HG03432 (cell line): ENCODE data around the gene PID1.
"Not testable (repeated sequence)": the region's sequence is repeated elsewhere in the genome, so short reads cannot be mapped to it uniquely, and the experiment has no call there.

Experiments used
- ATAC-seq: cut with Tn5 transposase; IDR thresholded peaks from one replicate; pipeline ENCODE4 v1.9.1; 2021; ENCODE audit warnings: mild to moderate bottlenecking, moderate library complexity; ENCODE audit not compliant: unreplicated experiment

PID1 gene

DNA sequence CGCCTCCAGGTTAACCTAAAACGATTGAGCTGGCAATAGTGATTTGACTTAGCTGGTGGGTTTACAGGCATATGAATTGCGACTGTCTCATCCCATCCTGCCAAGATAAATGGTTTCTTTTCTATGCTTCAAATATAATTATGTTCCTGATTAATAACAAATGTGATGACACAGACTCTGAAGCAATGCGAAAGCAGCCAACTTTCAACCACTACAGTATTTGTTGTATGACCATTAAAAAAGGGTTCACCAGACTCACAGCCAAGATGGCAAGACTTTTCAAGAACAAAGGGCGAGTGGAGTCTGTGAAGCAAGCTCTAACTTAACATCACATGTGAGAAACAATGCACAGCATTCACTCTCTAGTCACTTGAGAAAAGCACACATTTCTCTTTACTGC lies 186.6 kb downstream of the PID1 start:
- ATAC-seq: no peak

DNA sequence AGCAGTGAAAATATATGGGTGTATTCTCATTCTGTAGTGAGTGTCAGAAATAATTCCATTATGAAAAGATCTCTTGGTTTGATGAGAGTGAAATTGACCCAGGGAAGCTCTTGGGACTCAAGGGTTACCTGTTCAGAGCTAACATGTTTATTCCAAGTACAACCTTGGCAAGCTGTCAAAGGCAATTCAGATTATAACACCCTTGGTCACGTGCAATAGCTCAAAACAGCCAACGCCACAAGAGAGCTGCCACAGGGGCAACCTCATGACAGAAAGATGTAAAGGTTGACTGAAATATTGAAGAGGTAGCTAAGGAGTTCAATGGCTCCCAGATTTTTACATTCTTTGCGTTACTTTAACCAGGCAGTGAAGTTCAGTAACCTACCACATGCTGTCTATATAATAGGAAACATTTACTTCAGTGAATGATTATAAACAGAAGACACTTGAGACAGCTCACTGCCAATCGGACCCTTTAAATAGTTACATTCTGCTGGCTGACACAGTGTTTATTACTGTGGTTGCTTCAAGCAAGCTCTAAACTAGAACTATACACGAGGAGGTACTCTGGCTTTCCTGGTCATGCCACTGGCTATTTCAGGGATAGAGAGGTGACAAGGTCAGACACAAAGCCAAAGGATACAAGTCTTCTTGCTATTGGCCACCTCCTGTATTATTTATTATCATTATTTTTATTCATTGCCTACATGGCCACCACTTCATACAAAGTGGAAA lies 187.3 kb downstream of the PID1 start:
- no peak for ATAC-seq

DNA sequence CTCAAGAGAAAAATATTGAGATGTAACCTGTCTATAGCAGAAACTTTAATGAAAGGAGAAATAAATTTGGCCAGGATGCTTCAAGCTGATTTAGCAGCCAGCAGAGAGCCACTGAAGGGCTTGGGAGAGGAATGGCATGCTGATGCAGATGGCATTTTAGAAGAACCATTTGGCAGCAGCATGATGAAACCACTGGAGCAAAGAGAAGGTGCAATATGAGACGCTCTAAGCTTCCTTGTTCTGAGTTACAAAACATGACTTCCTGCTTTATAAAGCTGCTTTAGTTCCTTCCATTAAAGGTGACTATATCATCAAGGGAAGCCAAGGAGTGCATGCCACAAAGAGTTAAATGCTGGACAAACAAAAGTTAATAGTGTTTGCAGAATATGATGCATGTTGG lies 189.7 kb downstream of the PID1 start:
- ATAC-seq: no peak

DNA sequence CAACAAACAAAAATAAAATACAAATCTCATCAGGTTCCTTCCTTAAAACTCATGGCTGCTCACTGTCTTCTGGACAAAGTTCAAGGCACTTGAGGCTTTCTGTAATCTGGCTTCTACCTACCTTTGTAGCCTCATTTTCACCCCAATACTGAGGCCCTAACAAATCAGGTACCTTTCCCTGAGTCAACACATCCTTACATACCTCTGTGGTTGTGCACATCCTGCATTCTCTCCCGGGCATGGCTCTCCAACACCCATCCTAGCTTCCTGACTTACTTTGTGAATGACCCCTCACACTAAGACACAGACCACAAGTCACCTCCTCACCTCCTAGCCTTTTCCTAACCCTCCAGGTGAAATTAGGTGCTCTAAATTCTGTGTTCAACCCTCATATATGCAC lies 190.9 kb downstream of the PID1 start:
- no peak for ATAC-seq

DNA sequence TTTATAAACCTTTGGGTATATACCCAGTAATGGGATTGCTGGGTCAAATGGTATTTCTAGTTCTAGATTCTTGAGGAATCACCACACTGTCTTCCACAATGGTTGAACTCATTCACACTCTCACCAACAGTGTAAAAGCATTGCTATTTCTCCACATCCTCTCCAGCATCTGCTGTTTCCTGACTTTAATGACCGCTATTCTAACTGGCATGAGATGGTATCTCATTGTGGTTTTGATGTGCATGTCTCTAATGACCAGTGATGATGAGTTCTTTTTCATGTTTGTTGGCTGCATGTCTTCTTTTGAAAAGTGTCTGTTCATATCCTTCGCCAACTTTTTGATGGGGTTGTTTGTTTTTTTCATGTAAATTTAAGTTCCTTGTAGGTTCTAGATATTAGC lies 194.2 kb downstream of the PID1 start:
- ATAC-seq: not testable (repeated sequence)

DNA sequence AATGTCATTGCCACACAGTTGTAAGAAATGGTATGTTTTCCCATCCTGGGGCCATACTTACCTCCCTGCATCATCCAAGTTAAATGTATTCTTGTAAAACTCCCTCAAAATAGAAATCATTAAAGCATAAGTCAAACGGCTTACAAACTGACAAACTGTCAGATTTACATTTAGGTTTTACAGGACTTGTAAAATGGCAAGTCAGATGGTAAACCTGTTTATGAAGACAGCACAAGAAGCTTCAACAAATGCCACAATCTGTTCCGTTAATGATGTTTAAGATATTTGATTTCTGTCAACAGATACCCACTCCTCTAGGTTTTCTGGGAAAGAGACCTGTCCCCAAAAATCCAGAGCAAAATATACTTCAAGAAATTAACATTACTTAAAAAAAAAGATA lies 197.2 kb downstream of the PID1 start:
- no peak for ATAC-seq

DNA sequence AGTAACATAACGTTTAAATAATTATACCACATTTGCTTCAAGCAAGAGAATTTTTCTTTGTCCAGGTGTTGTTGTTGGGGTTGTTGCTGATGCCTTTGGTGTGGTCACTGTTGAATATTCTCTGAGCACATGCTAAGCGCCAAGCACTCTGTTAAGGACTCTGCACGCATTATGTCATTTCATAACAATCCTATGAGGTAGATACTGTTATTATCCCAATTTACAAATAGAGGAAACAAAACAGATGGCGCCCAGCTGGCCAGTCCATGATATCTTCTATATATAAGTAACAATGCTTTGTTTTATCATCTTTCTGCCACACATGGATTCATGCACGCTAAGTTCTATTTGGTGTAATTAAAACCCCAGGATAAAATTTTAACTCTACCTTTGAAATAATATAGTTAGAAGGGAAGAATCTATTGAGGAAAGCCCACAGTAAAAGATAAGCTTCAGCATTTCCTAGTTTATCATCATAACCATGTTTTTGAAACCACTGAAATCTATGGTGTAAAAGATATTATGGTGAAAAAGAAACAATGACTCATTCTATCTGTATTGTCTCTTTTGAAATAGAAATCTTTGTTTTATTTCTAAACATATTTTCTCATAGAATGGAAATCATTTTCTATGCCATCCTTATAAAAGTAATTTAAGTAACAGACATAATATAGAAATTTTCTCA lies 199.7 kb downstream of the PID1 start:
- ATAC-seq: no peak

DNA sequence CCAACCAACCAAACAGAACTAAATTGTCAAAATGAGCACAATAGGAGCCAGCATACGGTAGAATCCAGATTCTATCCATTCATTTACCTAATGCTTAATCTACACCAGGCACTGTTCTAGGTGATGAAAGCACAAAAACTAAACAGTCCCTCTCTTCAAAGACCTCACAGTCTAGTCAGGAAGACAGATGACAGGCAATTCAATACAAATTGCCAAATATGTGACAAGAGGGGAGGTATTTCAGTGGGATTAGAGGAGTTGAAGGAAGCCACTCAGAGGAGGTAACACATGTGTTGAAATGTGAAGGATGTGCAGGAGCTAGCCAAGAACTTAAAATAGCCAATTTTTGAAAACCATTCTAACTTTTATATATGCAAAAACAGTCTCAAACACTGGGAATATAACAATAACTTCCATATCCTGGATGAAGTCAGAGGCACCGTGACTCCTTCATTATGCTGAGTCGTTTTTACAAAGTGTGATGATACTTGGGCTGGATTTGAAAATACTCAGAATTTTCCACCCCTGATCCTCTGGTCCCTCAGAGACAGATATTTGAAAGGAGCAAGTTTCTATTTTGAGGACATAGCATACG lies 204.9 kb downstream of the PID1 start:
- no peak for ATAC-seq

DNA sequence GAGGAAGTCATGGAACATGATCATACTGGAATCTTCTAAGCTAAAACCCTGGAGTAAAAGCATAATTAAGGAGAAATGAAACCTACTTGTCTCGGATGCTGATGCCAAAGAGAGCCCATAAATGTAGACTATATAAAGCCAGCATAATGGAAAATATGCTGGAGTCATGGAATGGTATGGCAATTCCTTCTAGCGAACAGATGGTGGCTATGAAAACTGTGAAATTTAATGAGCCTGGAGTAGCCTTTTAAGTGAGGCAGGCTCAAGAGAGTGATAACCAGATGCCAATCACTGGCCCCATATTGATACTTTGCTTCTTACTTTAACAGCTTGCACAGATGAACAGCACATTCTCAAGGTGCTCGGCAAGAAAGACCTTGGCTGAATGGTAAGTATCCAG lies 206.3 kb downstream of the PID1 start:
- ATAC-seq: no peak

DNA sequence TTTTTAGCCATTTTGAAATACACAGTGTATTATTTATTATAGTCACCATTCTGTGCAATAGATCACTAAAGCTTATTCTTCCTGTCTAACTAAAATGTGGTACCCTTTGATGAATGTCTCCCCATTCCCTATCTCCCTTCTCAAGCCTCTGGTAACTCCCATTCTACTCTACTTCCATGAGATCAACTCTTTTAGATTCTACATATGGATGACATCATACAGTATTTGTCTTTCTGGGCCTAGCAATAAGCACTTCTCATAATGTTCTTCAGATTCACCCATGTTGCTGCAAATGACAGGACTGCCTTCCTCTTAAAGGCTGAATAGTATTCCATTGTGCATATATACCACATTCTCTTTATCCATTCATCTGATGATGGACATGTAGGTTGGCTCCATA lies 210.9 kb downstream of the PID1 start:
- no peak for ATAC-seq

DNA sequence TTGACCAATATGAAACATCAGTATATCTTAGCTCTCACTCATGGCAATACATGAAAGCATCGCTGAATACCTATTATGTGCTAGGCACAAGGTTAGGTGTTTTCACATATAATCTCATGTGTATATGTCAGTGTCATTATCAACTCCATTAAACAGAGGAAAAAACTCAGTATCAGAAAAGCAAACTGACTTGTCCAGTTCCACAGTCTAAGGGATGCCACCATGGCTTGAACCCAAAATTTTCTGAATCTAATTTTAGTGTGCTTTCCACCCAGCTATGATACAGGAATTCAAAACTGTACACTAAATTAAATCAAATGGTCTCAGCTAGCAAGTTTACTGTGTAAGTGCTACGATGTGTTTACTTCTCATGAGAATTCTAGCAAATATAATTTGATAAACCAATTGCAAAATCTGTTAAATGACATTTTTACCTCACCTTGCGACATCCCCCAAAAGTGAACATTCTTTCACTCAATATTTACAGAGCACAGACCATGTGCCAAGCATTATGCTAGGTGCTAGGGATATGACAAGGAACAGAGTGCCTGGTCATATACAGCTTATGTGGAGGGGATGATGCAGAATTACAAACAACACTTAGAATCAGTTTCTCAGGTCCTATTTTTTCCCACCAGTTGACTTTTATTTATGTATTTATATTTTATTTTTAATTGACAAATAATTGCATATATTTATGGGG lies 211.6 kb downstream of the PID1 start:
- ATAC-seq: no peak

DNA sequence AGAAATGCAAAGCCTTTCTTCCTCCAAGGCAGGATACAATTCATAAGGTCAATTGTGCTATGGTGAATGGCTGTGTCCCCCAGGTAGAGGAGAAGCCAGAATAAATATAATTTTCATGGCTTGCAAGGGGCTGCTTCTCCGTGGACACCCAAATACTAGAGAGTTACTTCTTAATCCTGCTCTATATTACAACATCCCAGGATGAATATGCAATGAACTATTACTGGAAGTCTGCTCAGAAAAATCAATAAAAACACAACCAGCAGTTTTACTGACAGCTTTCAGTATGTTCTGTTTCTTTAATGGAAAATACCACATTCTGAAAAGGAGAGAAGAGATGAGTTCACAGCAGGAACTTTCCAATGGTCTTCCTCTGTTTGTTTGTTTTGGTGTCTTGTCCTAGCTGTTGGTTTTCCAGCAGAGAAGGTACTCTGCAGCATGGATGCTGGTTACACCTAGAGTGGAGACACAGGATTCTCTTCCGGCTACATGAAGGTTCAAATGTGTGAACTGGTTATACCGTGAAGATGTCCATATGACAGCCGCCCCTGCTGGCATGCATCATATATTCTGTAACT lies 213.0 kb downstream of the PID1 start:
- no peak for ATAC-seq

DNA sequence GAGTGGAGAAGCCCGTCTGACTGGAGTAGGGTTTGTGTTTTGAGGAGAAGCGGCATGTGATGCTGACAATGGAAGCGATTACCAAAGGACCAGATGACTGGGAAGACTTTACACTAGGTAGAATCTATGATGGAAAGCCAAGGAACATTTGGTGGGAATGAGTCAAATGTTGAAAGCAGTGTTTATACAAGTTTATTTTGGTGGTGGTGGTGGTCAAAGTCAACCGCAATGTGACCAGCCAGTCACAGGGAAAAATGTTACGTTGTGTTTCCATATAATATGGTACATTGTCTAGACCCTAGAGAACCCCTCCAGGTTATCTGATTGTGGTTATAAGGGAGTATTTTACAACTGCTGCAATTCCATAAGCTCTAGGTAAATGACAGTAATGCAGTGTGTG lies 216.8 kb downstream of the PID1 start:
- no peak for ATAC-seq

DNA sequence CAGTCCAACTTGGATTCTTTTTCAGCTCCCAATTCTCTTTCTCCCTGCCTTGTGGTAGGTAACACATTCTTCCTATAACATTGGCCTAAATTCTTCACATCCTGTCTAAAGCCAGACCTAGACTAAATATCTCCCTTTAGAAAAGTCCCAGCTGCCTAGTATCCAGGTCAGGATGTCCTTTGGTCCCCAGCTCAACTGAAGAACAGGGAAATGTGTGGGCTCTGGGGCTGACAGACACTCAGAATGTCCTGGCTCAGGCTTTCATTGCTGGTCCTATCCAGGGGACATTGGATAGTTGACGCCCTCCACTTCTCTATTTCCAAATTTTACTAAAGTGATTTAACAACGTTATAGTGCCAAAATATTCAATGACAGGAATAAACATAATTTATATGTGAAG lies 219.3 kb downstream of the PID1 start:
- ATAC-seq: no peak

DNA sequence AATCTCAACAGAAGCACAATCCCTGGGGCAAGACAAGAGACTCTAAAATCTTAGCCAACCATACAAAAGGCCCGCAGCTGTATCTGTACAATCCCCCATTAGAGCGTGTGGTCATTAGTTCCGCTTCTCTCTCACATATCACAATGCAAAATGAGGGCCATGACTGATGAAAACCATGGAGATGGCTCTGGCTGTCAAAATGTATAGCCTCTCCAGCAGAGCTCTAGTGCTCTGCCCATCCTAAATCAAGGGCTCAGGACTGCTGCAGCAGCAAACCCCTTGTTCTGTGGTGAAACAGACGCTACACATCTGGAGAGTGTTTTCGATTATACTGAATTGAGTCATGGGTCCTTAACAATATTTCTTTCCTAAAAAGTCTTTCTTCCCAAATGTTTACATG lies 221.0 kb downstream of the PID1 start:
- ATAC-seq: no peak

DNA sequence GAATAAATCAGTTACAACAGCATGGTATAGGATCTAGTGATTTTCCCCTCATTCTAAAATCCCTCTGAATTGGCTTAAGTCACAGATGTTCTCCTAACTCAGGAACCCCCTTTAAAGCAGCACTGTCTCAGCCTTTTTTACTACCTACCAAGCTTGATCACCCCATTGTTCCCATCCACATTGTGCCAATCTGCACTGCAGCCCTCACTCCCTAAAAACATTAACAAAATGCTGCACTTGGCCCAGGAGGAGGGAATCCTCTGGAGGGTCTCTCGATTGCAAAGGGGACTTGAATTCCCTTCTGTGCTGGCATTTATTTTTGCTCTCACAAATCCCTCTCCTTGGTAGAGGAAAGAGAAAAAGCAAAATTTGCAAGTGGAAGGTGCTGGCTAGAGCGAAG lies 223.0 kb downstream of the PID1 start:
- no peak for ATAC-seq

DNA sequence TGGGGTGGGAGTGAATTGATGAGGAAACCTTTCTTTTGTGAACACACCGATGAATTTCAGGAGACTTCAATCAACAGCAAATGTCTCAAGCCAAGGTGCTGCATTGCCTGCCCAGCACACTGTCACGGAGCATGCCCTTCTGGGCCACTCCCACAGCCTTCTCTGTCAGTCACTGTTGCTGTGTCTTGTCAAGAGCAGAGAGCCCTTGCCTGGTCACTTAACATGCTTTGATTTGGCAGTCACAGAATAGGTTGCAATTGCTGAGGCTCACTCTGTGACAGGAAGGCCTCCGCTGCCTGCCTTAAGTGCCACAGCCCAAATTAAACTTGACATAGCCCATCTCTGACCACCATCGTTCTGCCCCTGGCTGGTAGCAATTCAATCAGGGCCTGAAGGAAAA lies 225.4 kb downstream of the PID1 start:
- no peak for ATAC-seq

DNA sequence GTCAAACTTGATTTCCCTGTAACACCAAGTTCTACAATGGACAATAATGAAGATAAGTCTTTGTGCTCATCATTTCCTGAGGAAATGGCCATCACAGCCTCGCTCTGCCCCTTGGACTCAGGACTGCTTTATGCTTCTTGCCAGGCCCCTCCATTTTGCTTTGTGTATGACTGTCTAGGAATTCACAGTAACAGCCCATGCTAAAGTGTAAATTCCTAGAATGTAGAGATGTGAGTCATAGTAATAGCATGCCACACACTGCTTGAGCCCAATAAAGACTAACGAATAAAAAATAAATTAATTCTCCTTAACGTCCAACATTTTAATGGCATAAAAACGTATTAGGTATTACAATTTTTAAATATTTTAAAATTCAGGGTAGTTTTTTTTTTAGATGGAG lies 226.5 kb downstream of the PID1 start:
- no peak for ATAC-seq

DNA sequence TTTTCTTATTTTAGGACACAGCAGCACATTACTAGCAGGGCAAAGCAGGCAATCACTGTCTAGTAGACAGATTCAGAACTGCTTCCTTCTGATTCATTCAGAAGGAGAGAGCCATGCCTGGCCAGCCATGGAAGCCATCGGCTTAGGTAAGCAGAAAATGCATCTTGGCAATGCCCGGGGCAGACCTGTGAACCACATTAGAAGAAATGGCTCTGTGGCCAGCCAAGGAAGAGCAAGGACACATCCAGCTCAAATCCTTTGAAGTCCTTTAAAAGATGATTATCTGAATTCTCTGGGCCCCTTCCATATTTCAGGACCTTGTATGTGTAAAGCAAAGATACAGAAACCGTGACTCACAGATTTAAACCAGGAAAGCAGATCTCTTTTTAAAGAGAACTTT lies 227.4 kb downstream of the PID1 start:
- no peak for ATAC-seq

DNA sequence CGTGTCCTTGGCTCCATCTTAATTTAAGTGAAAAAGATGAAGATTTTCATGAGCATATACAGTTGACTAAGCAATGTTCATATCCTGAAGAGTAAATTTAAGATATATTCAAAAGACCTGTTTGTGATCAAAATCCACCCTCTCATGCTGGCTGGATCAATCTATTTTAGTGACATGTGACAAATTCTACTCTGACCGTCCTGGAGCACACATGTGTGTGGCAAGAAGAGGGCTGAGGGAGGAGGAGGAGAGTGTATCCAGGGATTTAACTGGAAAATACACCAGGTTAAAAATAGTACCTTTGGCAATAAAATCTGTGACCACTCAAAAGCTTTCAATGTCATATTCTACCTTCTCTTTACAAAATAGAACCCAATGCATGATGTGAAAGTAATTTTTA lies 228.7 kb downstream of the PID1 start:
- no peak for ATAC-seq

DNA sequence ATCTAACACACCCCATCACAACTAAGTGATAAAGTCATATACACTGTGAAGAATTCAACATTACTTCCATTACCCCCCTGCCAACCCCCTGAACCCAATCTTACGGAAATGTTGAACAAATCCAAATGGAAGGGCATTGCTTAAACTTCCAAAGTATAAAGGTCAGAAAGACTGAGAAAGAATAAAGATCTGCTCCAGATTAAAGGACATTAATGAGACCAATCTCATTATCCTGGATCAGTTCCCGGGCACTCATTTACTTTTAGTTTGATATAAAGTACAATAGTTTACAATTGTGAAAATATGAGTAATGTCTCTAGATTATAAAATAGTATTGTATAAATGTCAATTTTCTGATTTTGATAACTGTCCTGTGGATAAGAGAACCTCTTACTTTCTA lies 229.4 kb downstream of the PID1 start:
- no peak for ATAC-seq

DNA sequence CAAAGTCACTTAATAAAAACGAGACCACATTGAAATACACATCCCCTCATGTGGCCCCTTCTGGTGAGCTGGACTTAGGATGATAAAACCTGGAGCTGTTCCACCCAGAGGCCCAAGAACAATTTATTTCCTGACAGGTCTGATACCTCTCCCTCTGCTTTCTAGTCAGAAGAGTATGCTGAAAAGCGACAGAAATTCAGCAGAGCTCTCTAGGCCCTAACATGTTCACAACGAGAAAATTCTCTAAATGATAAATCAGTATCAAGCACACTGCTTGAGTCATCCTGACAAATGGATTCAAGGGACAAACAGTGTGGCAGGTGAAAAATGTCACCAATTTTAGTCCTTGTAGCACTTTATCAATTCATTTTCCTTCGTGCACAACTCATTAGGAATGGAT lies 233.5 kb downstream of the PID1 start:
- no peak for ATAC-seq
